ENCODE results near the gene SCARF1.
"Not testable (repeated sequence)": the region's sequence is repeated elsewhere in the genome, so short reads cannot be mapped to it uniquely, and the experiment has no call there.

SCARF1 gene

DNA sequence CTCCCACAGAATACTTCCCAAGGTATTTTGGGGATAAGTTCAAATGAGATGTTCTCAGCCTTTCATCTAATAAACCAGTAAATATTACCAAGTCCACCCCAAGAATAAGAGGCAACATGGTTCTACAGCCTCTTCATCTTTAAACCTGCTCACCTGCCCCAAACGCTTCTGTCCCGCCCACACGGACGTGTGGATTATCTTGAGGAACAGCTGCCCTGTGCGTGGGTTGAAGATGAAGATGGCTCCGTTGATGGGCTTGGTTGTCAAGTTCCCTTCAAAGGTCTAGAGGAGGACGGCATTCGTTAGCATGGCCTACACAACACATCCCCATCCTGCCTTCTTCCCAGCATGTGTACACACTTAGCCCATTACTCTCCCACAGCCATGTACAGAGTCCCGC is 12.6 kb upstream of the SCARF1 start:
- Histone ChIP-seq H2BK12ac (ENCODE audit: low read length) (no peak overlapping the region), H3K4me2 (ENCODE audit: insufficient read depth, low read length, poor library complexity, severe bottlenecking) (no peak overlapping the region), H3K4ac (ENCODE audit: low read length) (no peak overlapping the region), H3K27me3 (ENCODE audit: control insufficient read depth in 3 of 3, insufficient read depth in 3 of 3, low read depth in 1 of 3, low read length in 3 of 3) (no peaks in the 10 kb centered on the region), H2BK5ac (ENCODE audit: low read length) (no peak overlapping the region), H2BK120ac (ENCODE audit: low read depth, low read length) (no peak overlapping the region), H3K9ac (ENCODE audit: low read depth, low read length, poor library complexity) (no peak overlapping the region), H3K4me3 (ENCODE audit: low read length in 2 of 2) (no peak overlapping the region), H2BK15ac (ENCODE audit: low read length) (no peak overlapping the region), H3K36me3 (replicated peaks in 1 of 2; ENCODE audit: control insufficient read depth in 2 of 2, insufficient read depth in 2 of 2, low read length in 2 of 2) (peaks cover 71 to 97% of the 10 kb centered on the region in 2 donors), H2AFZ (ENCODE audit: low read length) (no peak overlapping the region), H3K27ac (replicated peaks; ENCODE audit: low read length) (no peak overlapping the region), H4K8ac (ENCODE audit: low read depth, low read length) (no peak overlapping the region), H4K91ac (ENCODE audit: low read depth, low read length, poor library complexity) (no peak overlapping the region), H3K14ac (ENCODE audit: low read length) (no peak overlapping the region), H3K9me3 (replicated peaks in 1 of 2; ENCODE audit: control insufficient read depth in 2 of 2, insufficient read depth in 1 of 2, low read depth in 1 of 2, low read length in 2 of 2) (peaks cover 0 to 4% of the 10 kb centered on the region in 2 donors), H3K79me1 (ENCODE audit: low read depth, low read length) (peaks cover 1% of the 10 kb centered on the region), H3K4me1 (ENCODE audit: control insufficient read depth in 2 of 2, insufficient read depth in 1 of 2, low read depth in 1 of 2, low read length in 2 of 2) (no peaks in the 10 kb centered on the region), H3K18ac (ENCODE audit: low read length) (no peak overlapping the region), H2AK5ac (ENCODE audit: low read depth, low read length) (no peak overlapping the region), H3K23ac (ENCODE audit: low read depth, low read length, poor library complexity) (no peak overlapping the region)
- WGBS, 2 donors (ENCODE audit: extremely low coverage in 2 of 2, insufficient read length in 2 of 2, insufficient replicate concordance in 1 of 2): no CpG with 5 or more reads among the region's 9 CpGs
- DNase-seq (ENCODE audit: low spot score): no peak

DNA sequence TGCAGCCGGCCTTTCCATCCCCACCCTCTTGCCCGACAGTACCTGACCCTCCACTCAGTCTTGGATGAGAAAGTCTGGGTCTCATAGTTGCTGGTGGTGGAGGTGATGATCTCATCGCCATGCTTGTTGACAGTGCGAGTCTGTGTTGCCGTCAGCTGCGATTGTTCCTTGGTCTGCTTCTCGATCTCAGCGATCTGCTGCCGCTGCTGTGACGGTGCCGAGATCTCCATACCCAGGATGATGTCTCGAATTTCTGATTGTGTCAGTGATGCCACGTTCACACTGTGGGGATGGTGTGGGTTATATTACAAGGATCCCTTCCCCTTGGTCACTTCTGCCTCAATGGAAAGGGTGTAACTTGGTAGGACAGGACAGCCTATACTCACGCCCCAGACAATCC is 8.2 kb upstream of the SCARF1 start:
- H3K4me3 ChIP-seq (ENCODE audit: low read length in 2 of 2): no peak overlapping the region
- H2BK15ac ChIP-seq (ENCODE audit: low read length): no peak overlapping the region
- no peak overlapping the region for H3K4ac ChIP-seq (ENCODE audit: low read length)
- H3K18ac ChIP-seq (ENCODE audit: low read length): no peak overlapping the region
- no peak overlapping the region for H4K8ac ChIP-seq (ENCODE audit: low read depth, low read length)
- DNase-seq (ENCODE audit: low spot score): no peak
- no peak overlapping the region for H2BK5ac ChIP-seq (ENCODE audit: low read length)
- no peak overlapping the region for H2AFZ ChIP-seq (ENCODE audit: low read length)
- peaks cover 61 to 87% of the 10 kb centered on the region in 2 donors for H3K36me3 ChIP-seq (replicated peaks in 1 of 2; ENCODE audit: control insufficient read depth in 2 of 2, insufficient read depth in 2 of 2, low read length in 2 of 2)
- no CpG with 5 or more reads among the region's 14 CpGs for WGBS, 2 donors (ENCODE audit: extremely low coverage in 2 of 2, insufficient read length in 2 of 2, insufficient replicate concordance in 1 of 2)
- H3K9me3 ChIP-seq (replicated peaks in 1 of 2; ENCODE audit: control insufficient read depth in 2 of 2, insufficient read depth in 1 of 2, low read depth in 1 of 2, low read length in 2 of 2): peaks cover 0 to 6% of the 10 kb centered on the region in 2 donors
- H3K27ac ChIP-seq (replicated peaks; ENCODE audit: low read length): no peak overlapping the region
- H2BK120ac ChIP-seq (ENCODE audit: low read depth, low read length): no peak overlapping the region
- H3K14ac ChIP-seq (ENCODE audit: low read length): no peak overlapping the region
- H4K91ac ChIP-seq (ENCODE audit: low read depth, low read length, poor library complexity): peak overlapping the region; percentile 77
- no peak overlapping the region for H2BK12ac ChIP-seq (ENCODE audit: low read length)
- H3K23ac ChIP-seq (ENCODE audit: low read depth, low read length, poor library complexity): peak overlapping the region; percentile 6
- no peak overlapping the region for H2AK5ac ChIP-seq (ENCODE audit: low read depth, low read length)
- peaks cover 6 to 9% of the 10 kb centered on the region in 2 donors for H3K4me1 ChIP-seq (ENCODE audit: control insufficient read depth in 2 of 2, insufficient read depth in 1 of 2, low read depth in 1 of 2, low read length in 2 of 2)
- peak overlapping the region; percentile 39 for H3K9ac ChIP-seq (ENCODE audit: low read depth, low read length, poor library complexity)
- no peak overlapping the region for H3K4me2 ChIP-seq (ENCODE audit: insufficient read depth, low read length, poor library complexity, severe bottlenecking)
- no peaks in the 10 kb centered on the region for H3K27me3 ChIP-seq (ENCODE audit: control insufficient read depth in 3 of 3, insufficient read depth in 3 of 3, low read depth in 1 of 3, low read length in 3 of 3)
- H3K79me1 ChIP-seq (ENCODE audit: low read depth, low read length): no peaks in the 10 kb centered on the region

GRCh38 chr17:1652794-1653193 is 7.3 kb upstream of the SCARF1 start:
- H2BK15ac ChIP-seq (ENCODE audit: low read length); H2BK5ac ChIP-seq (ENCODE audit: low read length); H4K91ac ChIP-seq (ENCODE audit: low read depth, low read length, poor library complexity); H2AK5ac ChIP-seq (ENCODE audit: low read depth, low read length); H2AFZ ChIP-seq (ENCODE audit: low read length); H3K18ac ChIP-seq (ENCODE audit: low read length); H3K9ac ChIP-seq (ENCODE audit: low read depth, low read length, poor library complexity); H3K79me1 ChIP-seq (ENCODE audit: low read depth, low read length); H3K4me2 ChIP-seq (ENCODE audit: insufficient read depth, low read length, poor library complexity, severe bottlenecking); H3K27me3 ChIP-seq (ENCODE audit: control insufficient read depth in 3 of 3, insufficient read depth in 3 of 3, low read depth in 1 of 3, low read length in 3 of 3); H3K9me3 ChIP-seq (replicated peaks in 1 of 2; ENCODE audit: control insufficient read depth in 2 of 2, insufficient read depth in 1 of 2, low read depth in 1 of 2, low read length in 2 of 2); H3K4ac ChIP-seq (ENCODE audit: low read length); H2BK12ac ChIP-seq (ENCODE audit: low read length); H4K8ac ChIP-seq (ENCODE audit: low read depth, low read length); H2BK120ac ChIP-seq (ENCODE audit: low read depth, low read length); H3K14ac ChIP-seq (ENCODE audit: low read length); H3K27ac ChIP-seq (replicated peaks; ENCODE audit: low read length); DNase-seq (ENCODE audit: low spot score); H3K23ac ChIP-seq (ENCODE audit: low read depth, low read length, poor library complexity); H3K4me3 ChIP-seq (ENCODE audit: low read length in 2 of 2): not testable (repeated sequence)
- Histone ChIP-seq H3K36me3 (replicated peaks in 1 of 2; ENCODE audit: control insufficient read depth in 2 of 2, insufficient read depth in 2 of 2, low read length in 2 of 2) (peaks cover 52 to 80% of the 10 kb centered on the region in 2 donors), H3K4me1 (ENCODE audit: control insufficient read depth in 2 of 2, insufficient read depth in 1 of 2, low read depth in 1 of 2, low read length in 2 of 2) (peaks cover 10 to 14% of the 10 kb centered on the region in 2 donors)
- no CpG with 5 or more reads among the region's 7 CpGs for WGBS, 2 donors (ENCODE audit: extremely low coverage in 2 of 2, insufficient read length in 2 of 2, insufficient replicate concordance in 1 of 2)

- Histone ChIP-seq H4K91ac (ENCODE audit: low read depth, low read length, poor library complexity) (no peak overlapping the region), H2BK12ac (ENCODE audit: low read length) (no peak overlapping the region), H3K9ac (ENCODE audit: low read depth, low read length, poor library complexity) (no peak overlapping the region), H2BK5ac (ENCODE audit: low read length) (no peak overlapping the region), H2AFZ (ENCODE audit: low read length) (no peak overlapping the region), H3K4me3 (ENCODE audit: low read length in 2 of 2) (no peak overlapping the region), H3K4me2 (ENCODE audit: insufficient read depth, low read length, poor library complexity, severe bottlenecking) (no peak overlapping the region), H4K8ac (ENCODE audit: low read depth, low read length) (no peak overlapping the region), H3K18ac (ENCODE audit: low read length) (no peak overlapping the region), H3K27me3 (ENCODE audit: control insufficient read depth in 3 of 3, insufficient read depth in 3 of 3, low read depth in 1 of 3, low read length in 3 of 3) (peaks cover 0 to 8% (median 0%) of the 10 kb centered on the region in 3 experiments), H3K27ac (replicated peaks; ENCODE audit: low read length) (no peak overlapping the region), H3K4ac (ENCODE audit: low read length) (no peak overlapping the region), H2BK120ac (ENCODE audit: low read depth, low read length) (no peak overlapping the region), H3K4me1 (ENCODE audit: control insufficient read depth in 2 of 2, insufficient read depth in 1 of 2, low read depth in 1 of 2, low read length in 2 of 2) (peaks cover 11 to 14% of the 10 kb centered on the region in 2 donors), H3K9me3 (replicated peaks in 1 of 2; ENCODE audit: control insufficient read depth in 2 of 2, insufficient read depth in 1 of 2, low read depth in 1 of 2, low read length in 2 of 2) (peaks cover 0 to 4% of the 10 kb centered on the region in 2 donors), H3K14ac (ENCODE audit: low read length) (no peak overlapping the region), H2BK15ac (ENCODE audit: low read length) (no peak overlapping the region), H3K23ac (ENCODE audit: low read depth, low read length, poor library complexity) (no peak overlapping the region), H2AK5ac (ENCODE audit: low read depth, low read length) (no peak overlapping the region), H3K79me1 (ENCODE audit: low read depth, low read length) (no peaks in the 10 kb centered on the region), H3K36me3 (replicated peaks in 1 of 2; ENCODE audit: control insufficient read depth in 2 of 2, insufficient read depth in 2 of 2, low read length in 2 of 2) (peaks cover 47 to 71% of the 10 kb centered on the region in 2 donors)
- DNase-seq (ENCODE audit: low spot score): no peak
- WGBS, 2 donors (ENCODE audit: extremely low coverage in 2 of 2, insufficient read length in 2 of 2, insufficient replicate concordance in 1 of 2): no CpG with 5 or more reads among the region's 4 CpGs
Observed at GRCh38 chr17:1651559-1651844, 6.0 kb upstream of the SCARF1 start.

All from neuronal stem cell (in vitro differentiated cells).